ENCODE results near the gene C6orf52.
A peak's percentile ranks its signal among the peaks of the same experiment; 100 is the strongest.

C6orf52 gene

DNA sequence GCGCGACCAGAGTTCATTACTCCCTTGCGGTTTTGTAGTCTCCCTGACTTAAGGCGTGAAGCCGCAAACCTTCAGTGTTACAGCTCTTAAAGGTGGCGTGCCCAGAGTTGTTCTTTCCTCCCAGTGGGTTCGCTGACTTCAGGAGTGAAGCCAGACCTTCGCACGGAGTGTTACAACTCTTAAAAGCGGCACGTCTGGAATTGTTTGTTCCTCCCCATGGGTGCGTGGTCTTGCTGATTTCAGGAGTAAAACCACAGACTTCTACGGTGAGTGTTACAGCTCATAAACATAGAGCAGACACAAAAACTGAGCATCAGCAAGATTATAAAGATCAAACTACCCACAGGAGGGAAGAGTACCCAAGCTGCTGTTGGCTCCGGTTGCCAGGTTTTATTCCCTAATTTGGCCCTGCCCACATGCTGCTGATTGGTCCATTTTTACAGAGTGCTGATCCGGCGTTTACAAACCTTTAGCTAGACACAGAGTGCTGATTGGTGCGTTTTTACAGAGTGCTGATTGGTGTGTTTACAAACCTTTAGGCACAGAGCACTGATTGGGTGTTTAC, 38.8 kb upstream of the C6orf52 start:
- TF ChIP-seq, protein P1, sequence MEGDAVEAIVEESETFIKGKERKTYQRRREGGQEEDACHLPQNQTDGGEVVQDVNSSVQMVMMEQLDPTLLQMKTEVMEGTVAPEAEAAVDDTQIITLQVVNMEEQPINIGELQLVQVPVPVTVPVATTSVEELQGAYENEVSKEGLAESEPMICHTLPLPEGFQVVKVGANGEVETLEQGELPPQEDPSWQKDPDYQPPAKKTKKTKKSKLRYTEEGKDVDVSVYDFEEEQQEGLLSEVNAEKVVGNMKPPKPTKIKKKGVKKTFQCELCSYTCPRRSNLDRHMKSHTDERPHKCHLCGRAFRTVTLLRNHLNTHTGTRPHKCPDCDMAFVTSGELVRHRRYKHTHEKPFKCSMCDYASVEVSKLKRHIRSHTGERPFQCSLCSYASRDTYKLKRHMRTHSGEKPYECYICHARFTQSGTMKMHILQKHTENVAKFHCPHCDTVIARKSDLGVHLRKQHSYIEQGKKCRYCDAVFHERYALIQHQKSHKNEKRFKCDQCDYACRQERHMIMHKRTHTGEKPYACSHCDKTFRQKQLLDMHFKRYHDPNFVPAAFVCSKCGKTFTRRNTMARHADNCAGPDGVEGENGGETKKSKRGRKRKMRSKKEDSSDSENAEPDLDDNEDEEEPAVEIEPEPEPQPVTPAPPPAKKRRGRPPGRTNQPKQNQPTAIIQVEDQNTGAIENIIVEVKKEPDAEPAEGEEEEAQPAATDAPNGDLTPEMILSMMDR (IDR thresholded peaks at IDR 0.05; ENCODE audit: low read depth, low read length, missing control alignments): no peak
- in situ Hi-C loops (cut with HindIII; ENCODE audit: low sequenced_read_pairs): no loop called here
- peak; percentile 92 for DNase-seq (ENCODE audit: low read depth)
- H3K4me3 ChIP-seq (ENCODE audit: low read depth, low read length): no peak overlapping the region

DNA sequence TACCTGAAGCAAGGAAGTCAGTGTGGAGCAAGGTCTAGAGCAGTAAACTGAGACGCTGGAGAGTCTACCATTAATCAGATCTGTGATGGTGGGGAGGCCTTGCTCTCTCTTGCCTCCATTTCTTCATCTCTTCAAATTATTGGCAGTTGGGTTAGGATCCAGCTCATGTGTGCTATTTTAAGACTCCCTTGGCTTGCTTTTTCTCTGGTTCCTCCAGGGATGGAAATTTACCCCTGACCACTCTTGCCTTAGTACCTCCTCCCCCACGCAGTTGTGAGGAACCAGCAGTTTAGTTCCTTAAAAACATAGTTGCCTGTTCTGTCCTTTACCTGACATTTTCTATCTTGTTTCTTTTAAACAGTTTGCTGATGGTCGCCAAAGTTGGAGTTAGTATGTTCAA, 35.8 kb upstream of the C6orf52 start:
- DNase-seq (ENCODE audit: low read depth): no peak
- in situ Hi-C loops (cut with HindIII; ENCODE audit: low sequenced_read_pairs): no loop called here
- no peak overlapping the region for H3K4me3 ChIP-seq (ENCODE audit: low read depth, low read length)
- TF ChIP-seq, protein P1 (IDR thresholded peaks at IDR 0.05; ENCODE audit: low read depth, low read length, missing control alignments): no peak

GRCh38 chr6:10725716-10726115, 31.3 kb upstream of the C6orf52 start:
- no peak overlapping the region for H3K4me3 ChIP-seq (ENCODE audit: low read depth, low read length)
- no peak for DNase-seq (ENCODE audit: low read depth)
- TF ChIP-seq, protein P1 (IDR thresholded peaks at IDR 0.05; ENCODE audit: low read depth, low read length, missing control alignments): no peak
- in situ Hi-C loops (cut with HindIII; ENCODE audit: low sequenced_read_pairs): no loop called here

DNA sequence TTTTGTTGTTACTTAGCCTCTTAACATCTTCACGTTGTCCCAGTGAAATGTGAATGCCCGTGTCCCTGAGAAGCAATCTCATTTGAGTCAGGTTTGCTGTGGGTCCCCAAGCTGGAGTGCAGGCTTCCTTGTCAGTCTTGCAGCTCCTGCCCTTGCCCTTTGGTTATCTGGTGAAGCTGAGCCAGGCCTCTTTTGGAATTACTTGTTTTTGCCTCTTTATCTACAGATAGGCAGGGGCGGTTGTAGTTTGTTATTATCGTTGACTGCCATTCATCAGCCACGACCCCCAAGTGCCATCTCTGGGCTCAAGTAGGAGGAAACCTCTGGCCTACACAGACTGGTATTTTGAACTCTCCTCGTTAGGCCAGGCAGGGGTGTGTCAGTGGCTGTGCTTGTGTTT, 30.6 kb upstream of the C6orf52 start:
- H3K4me3 ChIP-seq (ENCODE audit: low read depth, low read length): no peak overlapping the region
- TF ChIP-seq, protein P1 (IDR thresholded peaks at IDR 0.05; ENCODE audit: low read depth, low read length, missing control alignments): no peak
- no peak for DNase-seq (ENCODE audit: low read depth)
- in situ Hi-C loops (cut with HindIII; ENCODE audit: low sequenced_read_pairs): no loop called here

DNA sequence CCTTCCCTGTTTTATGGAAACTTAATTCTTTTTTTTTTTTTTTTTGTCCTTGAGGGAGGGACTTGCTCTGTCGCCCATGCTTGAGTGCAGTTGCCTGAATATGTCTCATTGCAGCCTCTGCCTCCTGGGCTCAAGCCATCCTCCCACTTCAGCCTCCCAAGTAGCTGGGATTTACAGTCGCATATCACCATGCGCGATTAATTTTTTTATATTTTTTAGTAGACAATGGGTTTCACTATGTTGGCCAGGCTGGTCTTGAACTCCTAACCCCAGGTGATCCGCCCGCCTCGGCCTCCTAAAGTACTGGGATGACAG, 29.1 kb upstream of the C6orf52 start:
- TF ChIP-seq, protein P1 (IDR thresholded peaks at IDR 0.05; ENCODE audit: low read depth, low read length, missing control alignments): no peak
- in situ Hi-C loops (cut with HindIII; ENCODE audit: low sequenced_read_pairs): no loop called here
- no peak for DNase-seq (ENCODE audit: low read depth)
- peak overlapping the region; percentile 80 for H3K4me3 ChIP-seq (ENCODE audit: low read depth, low read length)

DNA sequence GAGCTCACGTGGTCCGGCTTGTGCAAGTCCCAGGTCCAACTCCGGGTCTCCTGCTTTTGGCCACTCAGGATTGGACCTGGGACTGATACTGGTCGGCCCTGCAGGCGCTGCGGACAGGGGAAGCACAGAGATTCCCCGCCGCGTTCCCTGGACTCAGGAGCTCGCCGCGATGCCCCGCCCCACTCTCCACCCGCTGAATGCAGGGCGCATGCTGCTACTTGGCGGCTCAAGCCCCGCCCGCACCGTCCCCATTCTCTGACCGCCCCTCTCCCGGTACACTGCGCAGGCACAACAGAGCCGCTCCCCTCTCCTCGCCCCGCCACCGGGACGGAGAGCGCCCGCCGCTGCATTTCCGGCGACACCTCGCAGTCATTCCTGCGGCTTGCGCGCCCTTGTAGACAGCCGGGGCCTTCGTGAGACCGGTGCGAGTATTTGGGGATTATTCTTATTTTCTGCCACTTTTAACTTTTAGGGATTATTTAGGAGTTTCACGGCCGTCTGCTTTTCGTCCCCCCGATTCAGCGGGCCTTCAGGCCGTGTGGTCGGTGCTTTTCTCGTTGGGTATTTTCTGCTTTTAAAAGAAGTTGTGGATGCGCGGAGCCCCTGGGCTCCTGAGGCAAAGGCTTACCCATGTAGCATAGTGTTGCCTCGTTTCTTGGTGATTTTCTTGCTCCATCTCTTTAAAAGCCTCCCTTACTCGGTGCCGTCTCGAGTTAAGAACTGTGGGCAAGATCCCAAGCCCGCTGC, 28.6 kb upstream of the C6orf52 start, which contains the start of gene TMEM14C:
Gene TMEM14C (plus strand): TSS at position 251 of the 747 bp plus-strand sequence. CDS start 1,544 bp downstream, outside the sequence.
- peak; percentile 94 for DNase-seq (ENCODE audit: low read depth)
- peak within 1 kb of the TSS; percentile 80 for H3K4me3 ChIP-seq (ENCODE audit: low read depth, low read length)
- TF ChIP-seq, protein P1 (IDR thresholded peaks at IDR 0.05; ENCODE audit: low read depth, low read length, missing control alignments): no peak
- in situ Hi-C loops (cut with HindIII; ENCODE audit: low sequenced_read_pairs): no loop called here

All from astrocyte of the cerebellum (primary cell).